GM12874 (cell line): ENCODE measurements around the gene NTN5.

ENCODE experiments used
- CTCF ChIP-seq: IDR thresholded peaks from 2 replicates; pipeline ENCODE4 v1.5.1; 2011; ENCODE audit warnings: low read depth, mild to moderate bottlenecking, control low read depth, low read length, moderate library complexity; ENCODE audit not compliant: insufficient read depth

NTN5 gene

DNA sequence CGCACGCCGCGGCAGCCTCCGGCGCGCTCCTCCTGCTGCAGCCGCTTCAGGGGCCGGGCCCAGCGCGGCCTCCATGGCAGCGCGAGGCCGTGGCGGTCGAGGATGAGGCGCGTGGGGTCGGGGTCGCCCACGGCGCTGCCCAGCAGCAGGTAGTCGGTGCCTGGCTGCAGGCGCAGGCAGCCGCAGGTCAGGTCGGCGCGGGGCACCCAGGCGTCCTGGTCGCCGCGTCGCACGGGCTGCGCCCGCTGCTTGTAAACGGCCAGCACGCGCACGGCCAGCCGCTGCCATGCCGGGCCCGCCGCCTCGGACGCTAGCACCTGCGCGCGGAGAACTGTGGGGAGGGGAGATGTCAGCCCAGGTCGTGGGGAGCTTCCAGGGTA lies 11.1 kb downstream of the NTN5 start:
- TF ChIP-seq CTCF = no peak

DNA sequence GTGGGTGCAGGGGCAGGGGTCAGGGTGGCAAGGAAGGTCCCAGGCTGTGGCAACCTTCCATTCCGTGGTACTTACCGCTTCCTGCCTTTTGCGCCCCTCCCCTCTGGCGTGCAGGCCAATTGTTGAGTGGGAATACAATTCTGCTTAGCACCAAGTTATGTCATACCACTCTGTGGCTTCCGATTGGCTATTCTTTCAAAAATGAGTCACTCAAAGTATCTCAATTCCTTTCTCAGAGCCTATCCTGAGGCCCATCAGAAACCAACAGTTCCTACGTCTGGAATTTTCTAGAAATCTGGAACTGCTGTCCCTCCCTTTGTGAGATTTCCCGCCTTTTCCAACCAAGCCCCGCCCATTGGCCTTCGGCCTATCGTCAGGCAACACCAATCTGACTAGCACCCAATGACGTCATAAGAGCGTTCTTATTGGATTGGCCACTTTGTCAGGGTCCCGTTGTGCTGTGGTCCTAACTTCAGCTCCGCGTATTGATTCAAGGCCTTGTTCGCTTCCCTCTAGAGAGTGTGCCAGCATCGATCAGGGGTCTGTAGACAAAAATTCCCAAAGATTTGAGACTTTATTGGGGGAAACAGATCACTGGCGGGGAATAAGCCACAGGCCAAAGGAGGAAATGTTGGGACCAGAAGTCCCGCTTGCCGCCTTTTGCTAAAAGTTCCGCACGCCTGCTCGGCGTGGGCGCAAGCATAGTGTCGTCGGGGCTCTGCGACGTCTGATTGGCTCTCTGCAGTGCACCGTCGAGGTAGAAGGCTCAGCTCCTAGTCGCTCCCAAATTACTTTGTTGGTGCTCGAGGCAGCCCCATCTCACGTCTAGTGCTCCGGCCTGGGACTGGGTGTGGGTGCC lies 11.7 kb downstream of the NTN5 start:
- no peak for TF ChIP-seq CTCF

DNA sequence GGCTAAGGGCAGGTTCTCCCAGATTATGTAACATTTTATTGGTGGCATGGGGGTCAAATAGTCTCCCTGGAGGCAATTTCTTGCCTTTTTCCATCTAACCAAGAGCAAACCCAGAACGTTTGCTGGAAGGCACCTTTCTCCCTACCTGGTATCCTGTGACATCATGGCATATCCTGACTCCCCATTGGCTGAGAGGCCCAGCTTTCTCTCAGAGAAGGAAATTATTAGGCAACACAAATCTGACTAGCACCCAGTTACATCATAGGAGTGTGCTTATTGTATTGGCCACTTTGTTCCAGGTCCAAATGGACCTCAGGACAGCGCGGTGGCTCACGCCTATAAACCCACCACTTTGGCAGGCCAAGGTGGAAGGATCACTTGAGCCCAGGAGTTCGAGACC lies 13.0 kb downstream of the NTN5 start:
- TF ChIP-seq CTCF = no peak

DNA sequence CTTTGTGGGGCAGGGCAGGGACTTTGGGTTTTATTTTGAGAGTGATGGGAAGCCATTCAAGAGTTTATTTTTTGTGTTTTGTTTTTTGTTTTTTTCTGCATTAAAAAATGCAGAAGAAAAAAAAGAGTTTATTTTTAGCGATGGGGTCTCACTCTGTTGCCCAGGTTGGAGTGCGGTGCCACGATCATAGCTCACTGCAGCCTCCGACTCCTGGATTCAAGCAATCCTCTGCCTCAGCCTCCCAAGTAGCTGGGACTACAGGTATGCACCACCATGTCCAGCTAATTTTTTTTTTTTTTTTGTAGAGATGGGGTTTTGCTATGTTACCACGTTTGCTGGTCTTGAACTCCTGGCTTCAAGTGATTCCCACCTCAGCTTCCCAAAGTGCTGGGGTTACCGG lies 14.3 kb downstream of the NTN5 start:
- no peak for TF ChIP-seq CTCF

DNA sequence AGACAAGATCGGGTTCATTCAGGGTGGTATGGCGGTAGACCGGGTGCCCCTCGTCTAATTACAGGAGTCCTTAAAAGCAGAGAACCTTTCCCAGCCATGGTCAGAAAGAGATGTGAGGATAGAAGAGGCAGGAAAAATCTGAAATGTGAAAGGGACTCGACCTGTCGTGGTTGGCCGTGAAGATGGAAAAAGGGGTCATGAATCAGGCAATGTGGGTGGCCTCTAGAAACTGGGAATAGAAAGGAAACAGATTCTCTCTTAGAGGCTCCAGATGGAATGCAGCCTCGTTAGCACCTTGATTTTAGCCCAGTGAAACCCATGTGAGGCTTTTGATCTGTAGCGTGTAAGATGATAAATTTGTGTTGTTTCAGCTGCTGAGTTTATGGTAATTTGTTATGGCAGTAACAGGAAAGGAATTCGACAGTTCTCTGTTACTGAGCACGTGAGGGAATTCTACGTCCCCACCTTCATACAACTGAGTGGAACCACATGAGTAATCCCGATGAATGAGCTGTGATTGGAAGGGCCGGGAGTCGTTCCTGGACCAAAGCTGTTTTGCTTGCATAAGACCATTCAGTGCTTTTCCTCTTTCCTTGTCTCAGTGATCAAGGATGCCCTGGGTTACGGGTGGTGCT lies 15.9 kb downstream of the NTN5 start:
- TF ChIP-seq CTCF = no peak

- no peak for TF ChIP-seq CTCF
These were observed 18.3 kb downstream of the NTN5 start for GRCh38 chr19:48654299-48655059.

DNA sequence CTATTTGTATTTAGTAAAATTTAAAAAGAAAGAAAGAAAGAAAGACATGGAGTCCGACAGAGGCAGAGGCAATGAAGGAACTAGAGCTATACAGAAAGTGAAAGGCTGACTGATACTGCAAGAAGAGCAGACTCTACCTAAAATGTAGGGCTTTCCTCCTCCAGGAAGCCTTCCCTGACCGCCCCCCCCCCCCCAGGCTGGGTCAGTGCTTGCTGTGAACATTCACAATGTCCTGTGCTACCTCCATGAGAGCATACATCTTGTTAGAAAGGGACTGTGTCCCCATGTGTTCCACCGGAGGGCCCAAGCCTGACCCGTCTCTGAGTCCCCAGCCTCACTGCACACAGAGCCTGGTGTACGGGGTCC lies 21.2 kb downstream of the NTN5 start:
- TF ChIP-seq CTCF = no peak
